GM19239 (cell line): ENCODE data around the gene ADAMTSL1.

Experiments used
- DNase-seq: peaks from one replicate; pipeline ENCODE4 v3.0.0; 2011; ENCODE audit warnings: low spot score; ENCODE audit not compliant: insufficient read length
- FAIRE-seq: peaks from 2 replicates; lab custom pipeline; 2011; peaks lifted over from hg19 to GRCh38; lab: Jason Lieb, UNC

Gene ADAMTSL1

GRCh38 chr9:18632632-18633403 lies 158.9 kb downstream of the ADAMTSL1 start:
- no peak for DNase-seq
- no peak for FAIRE-seq

GRCh38 chr9:18636781-18637180 lies 162.8 kb downstream of the ADAMTSL1 start:
- FAIRE-seq (no peak), DNase-seq (no peak)

GRCh38 chr9:18638371-18639249 lies 164.7 kb downstream of the ADAMTSL1 start:
- DNase-seq: no peak
- no peak for FAIRE-seq

- FAIRE-seq (no peak), DNase-seq (no peak)
Observed at GRCh38 chr9:18639911-18640310, 166.0 kb downstream of the ADAMTSL1 start.

- no peak for FAIRE-seq
- DNase-seq: no peak
Observed at GRCh38 chr9:18658804-18659705, 185.1 kb downstream of the ADAMTSL1 start.

- FAIRE-seq (no peak), DNase-seq (no peak)
Observed at GRCh38 chr9:18660001-18660400, 186.0 kb downstream of the ADAMTSL1 start.

- no peak for FAIRE-seq
- DNase-seq: no peak
Observed at GRCh38 chr9:18662320-18662719, 188.4 kb downstream of the ADAMTSL1 start.

GRCh38 chr9:18665947-18666346 lies 192.0 kb downstream of the ADAMTSL1 start:
- FAIRE-seq (no peak), DNase-seq (no peak)

GRCh38 chr9:18666348-18666747 lies 192.4 kb downstream of the ADAMTSL1 start:
- FAIRE-seq: no peak
- no peak for DNase-seq

- DNase-seq: no peak
- no peak for FAIRE-seq
Observed at GRCh38 chr9:18666986-18667772, 193.2 kb downstream of the ADAMTSL1 start.

- no peak for FAIRE-seq
- no peak for DNase-seq
Observed at GRCh38 chr9:18668944-18669343, 195.0 kb downstream of the ADAMTSL1 start.

- DNase-seq (no peak), FAIRE-seq (no peak)
Observed at GRCh38 chr9:18672706-18673105, 198.8 kb downstream of the ADAMTSL1 start.

GRCh38 chr9:18673179-18673578 lies 199.2 kb downstream of the ADAMTSL1 start:
- DNase-seq (no peak), FAIRE-seq (no peak)

GRCh38 chr9:18675332-18675731 lies 201.4 kb downstream of the ADAMTSL1 start:
- no peak for FAIRE-seq

GRCh38 chr9:18675973-18676372 lies 202.0 kb downstream of the ADAMTSL1 start:
- no peak for FAIRE-seq
- no peak for DNase-seq

More at GRCh38 chr9:18675332-18675731, 201.4 kb downstream of the ADAMTSL1 start:
- no peak for DNase-seq

GRCh38 chr9:18676525-18676924 lies 202.6 kb downstream of the ADAMTSL1 start:
- no peak for DNase-seq
- no peak for FAIRE-seq

GRCh38 chr9:18678821-18679590 lies 205.1 kb downstream of the ADAMTSL1 start:
- DNase-seq (no peak), FAIRE-seq (no peak)

GRCh38 chr9:18682907-18683306 lies 209.0 kb downstream of the ADAMTSL1 start:
- no peak for FAIRE-seq
- DNase-seq: no peak

- no peak for FAIRE-seq
- no peak for DNase-seq
Observed at GRCh38 chr9:18683312-18683711, 209.4 kb downstream of the ADAMTSL1 start.
